DND-41 (cell line): ENCODE data around the gene HSP90AB1.

Experiments
- CTCF ChIP-seq: IDR thresholded peaks from 2 replicates; pipeline ENCODE4 v1.5.1; 2012; ENCODE audit warnings: borderline replicate concordance, low read length, moderate library complexity, mild to moderate bottlenecking; ENCODE audit not compliant: poor library complexity, severe bottlenecking; ENCODE audit errors: extremely low read depth
- EZH2 ChIP-seq: IDR thresholded peaks from 3 replicates; pipeline ENCODE4 v1.6.1; 2012; ENCODE audit warnings: borderline replicate concordance, low read depth, mild to moderate bottlenecking, moderate library complexity, low read length, inconsistent platforms; ENCODE audit not compliant: severe bottlenecking

GRCh38 chr6:44203955-44204354 lies 42.9 kb upstream of the HSP90AB1 start:
- TF ChIP-seq CTCF: no peak
- no peak for TF ChIP-seq EZH2
